Mesothelial cell of epicardium (in vitro differentiated cells): Measurements from ENCODE around the gene ACTL6B. TPM values are rescaled to one million over a fixed set of nuclear protein-coding genes. Genes with fewer than 3 reads are reported as not detected.
A peak's percentile ranks its signal among the peaks of the same experiment; 100 is the strongest.

Source experiments
- DNase-seq, 2 experiments: peaks; one replicate each; pipeline ENCODE4 v3.0.0; 2021; ENCODE audit warnings: low spot score in 2 of 2; ENCODE audit not compliant: unreplicated experiment in 2 of 2
- H3K27ac Mint-ChIP-seq: 2 replicates; pipeline ENCODE4 v1.8.0; 2021; ENCODE audit warnings: mixed read lengths
- H3K27me3 Mint-ChIP-seq: 2 replicates; pipeline ENCODE4 v1.8.0; 2021; ENCODE audit warnings: low read depth, mixed read lengths
- H3K36me3 Mint-ChIP-seq: 2 replicates; pipeline ENCODE4 v1.8.0; 2021; ENCODE audit warnings: mixed read lengths
- H3K4me1 Mint-ChIP-seq: 2 replicates; pipeline ENCODE4 v1.8.0; 2021; ENCODE audit warnings: mixed read lengths
- H3K4me3 Mint-ChIP-seq: 2 replicates; pipeline ENCODE4 v1.8.0; 2021; ENCODE audit warnings: mild to moderate bottlenecking, moderate library complexity, mixed read lengths
- H3K9me3 Mint-ChIP-seq: 2 replicates; pipeline ENCODE4 v1.8.0; 2021; ENCODE audit warnings: mixed read lengths
- CTCF ChIP-seq: fragments of 200-600 bp; sonication (generic); IDR thresholded peaks from one replicate; pipeline ENCODE4 v1.5.0; 2021; ENCODE audit warnings: antibody characterized with exemption; ENCODE audit not compliant: unreplicated experiment
- total RNA-seq: library from RNA; stranded (reverse); gene quantifications from 3 replicates; pipeline ENCODE4 v1.2.1, GENCODE V29; 2021

The ACTL6B gene
- total RNA-seq, 1 donor from 2014 or later, result not detected

GRCh38 chr7:100681491-100682227 lies 25.4 kb upstream of the ACTL6B start:
- Mint-ChIP-seq H3K27ac (no peak overlapping the region), H3K36me3 (peaks cover 19% of the 10 kb centered on the region), H3K4me1 (peaks cover 15% of the 10 kb centered on the region), H3K9me3 (no peaks in the 10 kb centered on the region), H3K4me3 (no peak overlapping the region), H3K27me3 (no peaks in the 10 kb centered on the region)
- TF ChIP-seq CTCF, result no peak
- no peak for DNase-seq

GRCh38 chr7:100680576-100681271 lies 24.5 kb upstream of the ACTL6B start:
- Mint-ChIP-seq H3K4me3 (no peak overlapping the region), H3K9me3 (no peaks in the 10 kb centered on the region), H3K4me1 (peaks cover 21% of the 10 kb centered on the region), H3K27me3 (no peaks in the 10 kb centered on the region), H3K36me3 (peaks cover 19% of the 10 kb centered on the region), H3K27ac (no peak overlapping the region)
- DNase-seq, result no peak
- no peak for TF ChIP-seq CTCF

- Mint-ChIP-seq H3K36me3 (peaks cover 12% of the 10 kb centered on the region), H3K4me1 (peaks cover 21% of the 10 kb centered on the region), H3K27ac (peak overlapping the region; percentile 28), H3K9me3 (no peaks in the 10 kb centered on the region), H3K4me3 (no peak overlapping the region), H3K27me3 (no peaks in the 10 kb centered on the region)
- no peak for TF ChIP-seq CTCF
- DNase-seq, result no peak
Observed at GRCh38 chr7:100679927-100680575, 23.8 kb upstream of the ACTL6B start.

- no peaks in the 10 kb centered on the region for H3K9me3 Mint-ChIP-seq
- no peak overlapping the region for H3K4me3 Mint-ChIP-seq
- peaks cover 12% of the 10 kb centered on the region for H3K36me3 Mint-ChIP-seq
- no peak for DNase-seq
- no peak for TF ChIP-seq CTCF
- peaks cover 22% of the 10 kb centered on the region for H3K4me1 Mint-ChIP-seq
- H3K27ac Mint-ChIP-seq, result peak overlapping the region; percentile 89
- H3K27me3 Mint-ChIP-seq, result no peaks in the 10 kb centered on the region
Observed at GRCh38 chr7:100679129-100679926, 23.1 kb upstream of the ACTL6B start.

- H3K4me3 Mint-ChIP-seq, result no peak overlapping the region
- no peak for TF ChIP-seq CTCF
- H3K4me1 Mint-ChIP-seq, result peaks cover 22% of the 10 kb centered on the region
- H3K27me3 Mint-ChIP-seq, result no peaks in the 10 kb centered on the region
- peak overlapping the region; percentile 86 for H3K27ac Mint-ChIP-seq
- DNase-seq, result no peak
- peaks cover 12% of the 10 kb centered on the region for H3K36me3 Mint-ChIP-seq
- H3K9me3 Mint-ChIP-seq, result no peaks in the 10 kb centered on the region
Observed at GRCh38 chr7:100678291-100678984, 22.2 kb upstream of the ACTL6B start.
